GM13977 (cell line): ENCODE measurements around the gene KCNH1.

Experiments used
- DNase-seq: peaks from one replicate; pipeline ENCODE4 v3.0.0; 2012; ENCODE audit warnings: low spot score
- in situ Hi-C: fragments of 300-500 bp; cut with MboI; formaldehyde crosslinking; loops from one replicate; pipeline ENCODE4 v1.12.0; 2022; ENCODE audit warnings: low sequenced_read_pairs, low pct_unique_long_range_greater_than_20kb, mixed read lengths, inconsistent platforms; ENCODE audit not compliant: unreplicated experiment
- TF ChIP-seq, protein P1 (sequence below): IDR thresholded peaks from 2 replicates; pipeline ENCODE4 v1.5.1; 2012; ENCODE audit warnings: mild to moderate bottlenecking, control low read depth; ENCODE audit not compliant: insufficient read depth; ENCODE audit errors: extremely low read depth, missing control alignments

Gene KCNH1

DNA sequence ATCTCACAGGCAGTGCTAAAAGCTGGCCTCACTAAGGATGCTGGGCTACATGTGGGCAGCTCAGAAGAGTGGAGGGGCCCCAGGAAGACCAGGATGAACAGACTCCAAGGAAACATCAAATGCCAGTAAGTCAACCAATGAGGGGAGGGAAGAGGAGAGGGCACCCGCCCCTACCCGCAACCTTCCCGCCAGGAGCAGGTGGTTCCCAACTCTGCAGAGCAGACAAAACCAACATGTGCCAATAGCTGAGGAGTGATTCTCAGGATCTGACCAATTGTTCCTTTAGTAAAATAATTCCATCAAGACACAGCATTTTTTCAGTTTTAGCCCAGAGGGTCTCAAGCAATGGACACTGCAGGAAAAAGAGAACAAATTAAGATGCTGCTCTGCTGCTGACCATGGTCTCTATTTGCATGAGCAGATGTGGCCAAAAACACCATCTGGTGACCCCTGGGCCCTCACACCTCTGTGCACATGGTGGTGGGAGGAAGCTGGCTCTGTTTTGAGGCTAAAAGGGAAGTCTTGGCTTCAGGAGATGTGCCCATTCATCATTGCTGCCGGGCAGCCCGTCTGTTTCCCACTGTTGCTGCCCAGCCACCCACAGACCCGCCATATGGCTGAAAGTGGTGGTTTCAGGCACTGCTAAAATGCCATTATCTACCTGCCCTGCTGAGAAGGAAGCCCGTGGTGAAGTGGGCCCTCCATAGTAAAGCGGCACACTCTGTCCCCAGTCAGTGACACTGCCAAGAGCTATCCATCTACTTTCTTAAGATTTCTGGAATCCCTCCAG, 231.8 kb downstream of the KCNH1 start:
- in situ Hi-C loops, result no loop called here
- no peak for DNase-seq
- TF ChIP-seq, protein P1, sequence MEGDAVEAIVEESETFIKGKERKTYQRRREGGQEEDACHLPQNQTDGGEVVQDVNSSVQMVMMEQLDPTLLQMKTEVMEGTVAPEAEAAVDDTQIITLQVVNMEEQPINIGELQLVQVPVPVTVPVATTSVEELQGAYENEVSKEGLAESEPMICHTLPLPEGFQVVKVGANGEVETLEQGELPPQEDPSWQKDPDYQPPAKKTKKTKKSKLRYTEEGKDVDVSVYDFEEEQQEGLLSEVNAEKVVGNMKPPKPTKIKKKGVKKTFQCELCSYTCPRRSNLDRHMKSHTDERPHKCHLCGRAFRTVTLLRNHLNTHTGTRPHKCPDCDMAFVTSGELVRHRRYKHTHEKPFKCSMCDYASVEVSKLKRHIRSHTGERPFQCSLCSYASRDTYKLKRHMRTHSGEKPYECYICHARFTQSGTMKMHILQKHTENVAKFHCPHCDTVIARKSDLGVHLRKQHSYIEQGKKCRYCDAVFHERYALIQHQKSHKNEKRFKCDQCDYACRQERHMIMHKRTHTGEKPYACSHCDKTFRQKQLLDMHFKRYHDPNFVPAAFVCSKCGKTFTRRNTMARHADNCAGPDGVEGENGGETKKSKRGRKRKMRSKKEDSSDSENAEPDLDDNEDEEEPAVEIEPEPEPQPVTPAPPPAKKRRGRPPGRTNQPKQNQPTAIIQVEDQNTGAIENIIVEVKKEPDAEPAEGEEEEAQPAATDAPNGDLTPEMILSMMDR, result no peak

GRCh38 chr1:210900820-210901219, 233.1 kb downstream of the KCNH1 start:
- no peak for DNase-seq
- in situ Hi-C loops, result no loop called here
- TF ChIP-seq, protein P1, result no peak

DNA sequence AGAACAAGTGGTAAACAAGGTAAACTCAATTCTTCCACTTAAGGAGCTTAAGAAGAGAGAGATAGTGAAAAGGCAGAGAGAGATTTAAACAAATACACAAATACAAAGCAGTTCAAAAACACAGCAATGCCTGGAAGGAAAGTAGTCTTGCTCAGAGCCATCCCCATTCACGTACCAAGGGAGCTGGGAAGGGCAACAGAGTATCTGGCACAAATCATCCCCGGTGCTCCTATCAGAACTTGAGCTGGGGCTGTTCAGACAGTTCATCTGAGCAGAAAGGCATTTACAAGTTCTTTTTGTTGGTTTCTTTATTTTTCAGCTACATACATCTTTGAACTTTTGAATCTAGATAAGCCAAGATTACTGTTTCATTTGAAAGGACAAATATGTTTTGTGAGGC, 233.9 kb downstream of the KCNH1 start:
- in situ Hi-C loops, result no loop called here
- no peak for DNase-seq
- TF ChIP-seq, protein P1, result no peak

GRCh38 chr1:210899676-210900075, 234.3 kb downstream of the KCNH1 start:
- in situ Hi-C loops, result no loop called here
- TF ChIP-seq, protein P1, result no peak
- DNase-seq, result no peak

DNA sequence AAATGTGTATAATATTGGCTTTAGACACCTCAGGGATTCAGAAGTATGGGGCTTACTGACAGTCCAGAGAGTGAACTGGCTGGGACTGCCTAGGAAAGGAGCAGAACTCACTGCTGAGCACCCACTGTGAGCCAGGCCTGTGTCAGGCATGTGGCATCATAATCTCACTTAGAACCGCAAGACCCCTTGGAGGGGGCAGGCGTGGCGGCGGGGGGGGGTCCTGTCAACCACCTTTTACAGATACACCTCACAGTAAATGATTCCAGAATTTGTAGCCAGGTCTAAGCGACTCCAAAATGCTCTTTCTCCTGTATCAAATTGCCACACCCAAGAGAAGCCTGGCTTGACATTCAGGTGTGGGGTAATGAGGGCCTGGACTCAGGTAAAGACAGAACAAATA, 235.5 kb downstream of the KCNH1 start:
- in situ Hi-C loops, result no loop called here
- no peak for DNase-seq

GRCh38 chr1:210883821-210884220, 250.1 kb downstream of the KCNH1 start:
- TF ChIP-seq, protein P1, result no peak
- no peak for DNase-seq
- in situ Hi-C loops, result no loop called here

More for the DNA sequence above, 235.5 kb downstream of the KCNH1 start:
- TF ChIP-seq, protein P1, result no peak
